ENCODE measurements around the gene RNF168. TPM values are rescaled to one million over a fixed set of nuclear protein-coding genes. Genes with fewer than 3 reads are reported as not detected.
"Not testable (repeated sequence)": the region's sequence is repeated elsewhere in the genome, so short reads cannot be mapped to it uniquely, and the experiment has no call there.

RNF168 gene
- polyA plus RNA-seq, 1 donor = 11.4 TPM

DNA sequence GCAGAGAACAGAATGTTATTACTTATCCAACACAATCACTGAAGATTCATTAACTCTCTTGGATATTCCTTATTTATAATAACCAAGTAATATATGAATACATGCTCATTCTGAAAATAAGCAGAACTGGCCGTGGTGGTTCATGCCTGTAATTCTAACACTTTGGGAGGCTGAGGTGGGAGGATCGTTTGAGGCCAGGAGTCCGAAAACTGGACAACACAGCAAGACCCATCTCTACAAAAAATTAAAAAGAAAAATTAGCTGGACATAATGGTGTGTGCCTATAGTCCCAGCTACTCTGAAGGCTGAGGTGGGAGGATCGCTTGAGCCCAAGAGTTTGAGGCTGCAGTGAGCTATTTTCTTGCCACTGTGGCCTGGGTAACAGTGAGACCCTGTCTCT is 25.9 kb downstream of the RNF168 start:
- Histone ChIP-seq H3K4me1 (ENCODE audit: control insufficient read depth, insufficient read depth, low read length) (no peaks in the 10 kb centered on the region), H3K27me3 (ENCODE audit: control insufficient read depth, insufficient read depth, low read length) (no peaks in the 10 kb centered on the region), H3K9me3 (ENCODE audit: control insufficient read depth, low read depth, low read length) (no peaks in the 10 kb centered on the region), H3K4me3 (ENCODE audit: low read length) (no peak overlapping the region), H3K36me3 (ENCODE audit: control insufficient read depth, insufficient read depth, low read length) (peaks cover 37% of the 10 kb centered on the region), H3K27ac (ENCODE audit: low read length) (no peak overlapping the region)
- no CpG with 5 or more reads among the region's 4 CpGs for WGBS (ENCODE audit: insufficient coverage, low lambda C conversion rate)
- no peak for DNase-seq

- no peak for DNase-seq
- H3K27ac ChIP-seq (ENCODE audit: low read length) = no peak overlapping the region
- H3K9me3 ChIP-seq (ENCODE audit: control insufficient read depth, low read depth, low read length) = no peaks in the 10 kb centered on the region
- H3K4me1 ChIP-seq (ENCODE audit: control insufficient read depth, insufficient read depth, low read length) = no peaks in the 10 kb centered on the region
- no peak overlapping the region for H3K4me3 ChIP-seq (ENCODE audit: low read length)
- no peaks in the 10 kb centered on the region for H3K27me3 ChIP-seq (ENCODE audit: control insufficient read depth, insufficient read depth, low read length)
- 91% methylated on average over 4 of the region's 8 CpGs for WGBS (ENCODE audit: insufficient coverage, low lambda C conversion rate)
- H3K36me3 ChIP-seq (ENCODE audit: control insufficient read depth, insufficient read depth, low read length) = peaks cover 28% of the 10 kb centered on the region
These were observed 31.3 kb downstream of the RNF168 start for GRCh38 chr3:196472286-196472685.

DNA sequence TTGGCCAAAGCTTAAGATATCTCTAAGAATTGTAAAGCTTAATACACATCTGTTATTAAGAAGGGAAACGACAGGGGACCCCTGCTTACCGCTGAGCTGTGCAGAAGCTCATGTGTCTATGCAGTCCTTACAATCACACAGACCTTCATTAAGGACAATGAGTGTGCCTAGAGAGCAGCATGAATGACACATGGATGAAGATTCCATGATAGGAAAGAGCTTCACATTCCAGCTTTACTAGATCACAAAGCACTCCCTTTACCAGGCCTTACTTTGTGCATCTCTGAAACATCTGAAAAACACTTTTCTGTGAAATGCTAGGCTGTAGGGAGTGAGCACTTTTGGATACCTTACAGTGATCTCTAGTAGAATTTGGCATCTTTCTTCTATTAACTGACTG is 32.0 kb downstream of the RNF168 start:
- no CpG with 5 or more reads among the region's 2 CpGs for WGBS (ENCODE audit: insufficient coverage, low lambda C conversion rate)
- no peak overlapping the region for H3K27ac ChIP-seq (ENCODE audit: low read length)
- no peak overlapping the region for H3K4me3 ChIP-seq (ENCODE audit: low read length)
- H3K4me1 ChIP-seq (ENCODE audit: control insufficient read depth, insufficient read depth, low read length) = no peaks in the 10 kb centered on the region
- DNase-seq = no peak
- peaks cover 28% of the 10 kb centered on the region for H3K36me3 ChIP-seq (ENCODE audit: control insufficient read depth, insufficient read depth, low read length)
- H3K27me3 ChIP-seq (ENCODE audit: control insufficient read depth, insufficient read depth, low read length) = no peaks in the 10 kb centered on the region
- no peaks in the 10 kb centered on the region for H3K9me3 ChIP-seq (ENCODE audit: control insufficient read depth, low read depth, low read length)

- not testable (repeated sequence) for H3K27me3 ChIP-seq (ENCODE audit: control insufficient read depth, insufficient read depth, low read length); H3K4me3 ChIP-seq (ENCODE audit: low read length); H3K27ac ChIP-seq (ENCODE audit: low read length); DNase-seq; H3K4me1 ChIP-seq (ENCODE audit: control insufficient read depth, insufficient read depth, low read length); H3K9me3 ChIP-seq (ENCODE audit: control insufficient read depth, low read depth, low read length)
- peaks cover 28% of the 10 kb centered on the region for H3K36me3 ChIP-seq (ENCODE audit: control insufficient read depth, insufficient read depth, low read length)
- WGBS (ENCODE audit: insufficient coverage, low lambda C conversion rate) = no CpG with 5 or more reads among the region's 3 CpGs
These were observed 33.4 kb downstream of the RNF168 start for GRCh38 chr3:196470182-196470581.

DNA sequence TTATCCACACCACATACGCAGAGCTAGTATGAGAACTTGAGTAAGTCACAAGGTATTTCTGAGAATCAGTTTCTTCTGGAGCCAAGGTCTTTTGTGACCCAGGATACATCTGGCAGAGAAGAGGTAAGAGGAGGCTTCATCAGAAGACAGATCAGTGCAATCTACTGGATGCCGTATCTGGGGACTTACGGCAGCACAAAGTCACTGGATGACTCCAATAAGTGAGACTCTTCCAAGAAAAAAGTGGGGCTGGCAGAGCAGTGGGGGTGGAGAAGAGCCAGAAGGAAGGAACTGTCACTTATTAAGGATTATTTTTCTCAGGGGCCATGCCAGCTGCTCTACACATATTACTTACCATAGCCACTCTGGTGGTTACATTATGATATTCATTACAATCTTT is 39.8 kb downstream of the RNF168 start:
- Histone ChIP-seq H3K9me3 (ENCODE audit: control insufficient read depth, low read depth, low read length) (no peaks in the 10 kb centered on the region), H3K27me3 (ENCODE audit: control insufficient read depth, insufficient read depth, low read length) (no peaks in the 10 kb centered on the region), H3K4me3 (ENCODE audit: low read length) (no peak overlapping the region), H3K4me1 (ENCODE audit: control insufficient read depth, insufficient read depth, low read length) (no peaks in the 10 kb centered on the region), H3K27ac (ENCODE audit: low read length) (no peak overlapping the region), H3K36me3 (ENCODE audit: control insufficient read depth, insufficient read depth, low read length) (no peaks in the 10 kb centered on the region)
- no peak for DNase-seq
- WGBS (ENCODE audit: insufficient coverage, low lambda C conversion rate) = no CpG with 5 or more reads among the region's 3 CpGs

DNA sequence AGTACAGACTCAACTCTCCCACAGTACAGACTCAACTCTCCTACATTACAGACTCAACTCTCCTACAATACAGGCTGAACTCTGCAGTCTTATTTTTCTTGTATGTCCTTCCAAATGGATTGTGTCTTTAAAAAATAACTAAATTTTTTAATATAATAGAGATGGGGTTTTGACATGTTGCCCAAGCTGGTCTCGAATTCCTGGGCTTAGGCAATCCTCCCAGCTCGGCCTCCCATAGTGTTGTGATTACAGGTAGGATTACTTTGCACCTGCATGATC is 40.2 kb downstream of the RNF168 start:
- H3K4me1 ChIP-seq (ENCODE audit: control insufficient read depth, insufficient read depth, low read length) = no peaks in the 10 kb centered on the region
- H3K27me3 ChIP-seq (ENCODE audit: control insufficient read depth, insufficient read depth, low read length) = no peaks in the 10 kb centered on the region
- no peak overlapping the region for H3K27ac ChIP-seq (ENCODE audit: low read length)
- H3K4me3 ChIP-seq (ENCODE audit: low read length) = no peak overlapping the region
- H3K36me3 ChIP-seq (ENCODE audit: control insufficient read depth, insufficient read depth, low read length) = no peaks in the 10 kb centered on the region
- WGBS (ENCODE audit: insufficient coverage, low lambda C conversion rate) = no CpG with 5 or more reads among the region's 2 CpGs
- no peak for DNase-seq
- H3K9me3 ChIP-seq (ENCODE audit: control insufficient read depth, low read depth, low read length) = no peaks in the 10 kb centered on the region

DNA sequence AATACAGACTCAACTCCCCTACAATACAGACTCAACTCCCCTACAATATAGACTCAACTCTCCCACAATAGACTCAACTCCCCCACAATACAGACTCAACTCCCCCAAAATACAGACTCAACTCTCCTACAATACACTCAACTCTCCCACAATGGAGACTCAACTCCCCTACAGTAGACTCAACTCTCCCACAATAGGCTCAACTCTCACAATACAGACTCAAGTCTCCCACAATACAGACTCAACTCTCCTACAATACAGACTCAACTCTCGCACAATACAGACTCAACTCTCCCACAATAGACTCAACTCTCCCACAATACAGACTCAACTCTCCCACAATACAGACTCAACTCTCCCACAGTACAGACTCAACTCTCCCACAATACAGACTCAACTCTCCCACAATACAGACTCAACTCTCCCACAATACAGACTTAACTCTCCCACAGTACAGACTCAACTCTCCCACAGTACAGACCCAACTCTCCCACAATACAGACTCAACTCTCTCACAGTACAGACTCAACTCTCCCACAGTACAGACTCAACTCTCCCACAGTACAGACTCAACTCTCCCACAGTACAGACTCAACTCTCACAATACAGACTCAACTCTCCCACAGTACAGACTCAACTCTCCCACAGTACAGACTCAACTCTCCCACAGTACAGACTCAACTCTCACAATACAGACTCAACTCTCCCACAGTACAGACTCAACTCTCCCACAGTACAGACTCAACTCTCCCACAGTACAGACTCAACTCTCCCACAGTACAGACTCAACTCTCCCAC is 40.7 kb downstream of the RNF168 start:
- no CpG with 5 or more reads among the region's 1 CpG for WGBS (ENCODE audit: insufficient coverage, low lambda C conversion rate)

DNA sequence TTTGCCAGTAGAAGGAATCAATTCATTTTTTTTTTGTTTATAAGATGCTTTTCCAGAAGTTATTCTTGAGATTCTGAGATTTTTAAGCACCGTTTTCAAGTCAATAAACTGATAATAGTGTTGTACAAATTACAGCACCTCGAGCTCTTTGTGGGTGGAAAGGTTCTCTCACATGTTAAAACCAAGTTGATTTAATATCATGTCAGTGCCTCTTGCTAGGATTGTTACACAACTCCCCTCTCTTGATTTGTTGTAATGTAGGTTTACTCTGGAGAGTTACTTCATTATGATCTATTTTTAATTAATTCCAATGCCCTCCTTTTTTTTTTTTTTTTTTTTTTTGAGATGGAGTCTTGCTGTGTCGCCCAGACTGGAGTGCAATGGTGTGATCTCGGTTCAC is 45.5 kb downstream of the RNF168 start:
- H3K4me1 ChIP-seq (ENCODE audit: control insufficient read depth, insufficient read depth, low read length) = no peaks in the 10 kb centered on the region
- no peaks in the 10 kb centered on the region for H3K9me3 ChIP-seq (ENCODE audit: control insufficient read depth, low read depth, low read length)
- no peaks in the 10 kb centered on the region for H3K27me3 ChIP-seq (ENCODE audit: control insufficient read depth, insufficient read depth, low read length)
- DNase-seq = no peak
- H3K36me3 ChIP-seq (ENCODE audit: control insufficient read depth, insufficient read depth, low read length) = no peaks in the 10 kb centered on the region
- H3K4me3 ChIP-seq (ENCODE audit: low read length) = no peak overlapping the region
- H3K27ac ChIP-seq (ENCODE audit: low read length) = no peak overlapping the region
- no CpG with 5 or more reads among the region's 4 CpGs for WGBS (ENCODE audit: insufficient coverage, low lambda C conversion rate)

More for the DNA sequence above, 40.7 kb downstream of the RNF168 start:
- not testable (repeated sequence) for H3K4me3 ChIP-seq (ENCODE audit: low read length); DNase-seq; H3K4me1 ChIP-seq (ENCODE audit: control insufficient read depth, insufficient read depth, low read length); H3K27ac ChIP-seq (ENCODE audit: low read length); H3K27me3 ChIP-seq (ENCODE audit: control insufficient read depth, insufficient read depth, low read length); H3K9me3 ChIP-seq (ENCODE audit: control insufficient read depth, low read depth, low read length); H3K36me3 ChIP-seq (ENCODE audit: control insufficient read depth, insufficient read depth, low read length)

- H3K27ac ChIP-seq (ENCODE audit: low read length); H3K4me3 ChIP-seq (ENCODE audit: low read length); H3K36me3 ChIP-seq (ENCODE audit: control insufficient read depth, insufficient read depth, low read length); H3K27me3 ChIP-seq (ENCODE audit: control insufficient read depth, insufficient read depth, low read length); H3K4me1 ChIP-seq (ENCODE audit: control insufficient read depth, insufficient read depth, low read length); DNase-seq; H3K9me3 ChIP-seq (ENCODE audit: control insufficient read depth, low read depth, low read length): not testable (repeated sequence)
- WGBS (ENCODE audit: insufficient coverage, low lambda C conversion rate) = no CpG with 5 or more reads among the region's 7 CpGs
These were observed 46.1 kb downstream of the RNF168 start for GRCh38 chr3:196457470-196457869.

- Histone ChIP-seq H3K4me1 (ENCODE audit: control insufficient read depth, insufficient read depth, low read length) (no peaks in the 10 kb centered on the region), H3K27ac (ENCODE audit: low read length) (no peak overlapping the region), H3K36me3 (ENCODE audit: control insufficient read depth, insufficient read depth, low read length) (no peaks in the 10 kb centered on the region), H3K4me3 (ENCODE audit: low read length) (no peak overlapping the region), H3K27me3 (ENCODE audit: control insufficient read depth, insufficient read depth, low read length) (no peaks in the 10 kb centered on the region), H3K9me3 (ENCODE audit: control insufficient read depth, low read depth, low read length) (no peaks in the 10 kb centered on the region)
- WGBS (ENCODE audit: insufficient coverage, low lambda C conversion rate) = no CpG with 5 or more reads among the region's 6 CpGs
- DNase-seq = no peak
These were observed 48.6 kb downstream of the RNF168 start for GRCh38 chr3:196454935-196455334.

- not testable (repeated sequence) for H3K27me3 ChIP-seq (ENCODE audit: control insufficient read depth, insufficient read depth, low read length); H3K9me3 ChIP-seq (ENCODE audit: control insufficient read depth, low read depth, low read length); DNase-seq; H3K36me3 ChIP-seq (ENCODE audit: control insufficient read depth, insufficient read depth, low read length); H3K27ac ChIP-seq (ENCODE audit: low read length); H3K4me1 ChIP-seq (ENCODE audit: control insufficient read depth, insufficient read depth, low read length); H3K4me3 ChIP-seq (ENCODE audit: low read length)
- WGBS (ENCODE audit: insufficient coverage, low lambda C conversion rate) = no CpG with 5 or more reads among the region's 7 CpGs
These were observed 58.2 kb downstream of the RNF168 start for GRCh38 chr3:196445391-196445790.

All from large intestine (tissue), 3 donors.